Activated CD4-positive, alpha-beta T cell treated with anti-CD3 and anti-CD28 coated beads, Interleukin-2, amount 10 ng/mL, durations not matched to agents 24 days and 14 days (primary cell): ENCODE results near the gene SLC30A10. TPM values are rescaled to one million over a fixed set of nuclear protein-coding genes. Genes with fewer than 3 reads are reported as not detected.
A peak's percentile ranks its signal among the peaks of the same experiment; 100 is the strongest.
"Not testable (repeated sequence)": the region's sequence is repeated elsewhere in the genome, so short reads cannot be mapped to it uniquely, and the experiment has no call there.

Source experiments
- DNase-seq: peaks from one replicate; pipeline ENCODE4 v3.0.0; 2022
- H3K27ac Mint-ChIP-seq: one replicate; pipeline ENCODE4 v1.8.0; 2022; ENCODE audit warnings: mild to moderate bottlenecking, mixed read lengths
- H3K27me3 Mint-ChIP-seq: one replicate; pipeline ENCODE4 v1.8.0; 2022; ENCODE audit warnings: mixed read lengths
- H3K36me3 Mint-ChIP-seq: one replicate; pipeline ENCODE4 v1.8.0; 2022; ENCODE audit warnings: low read depth, mild to moderate bottlenecking, mixed read lengths
- H3K4me1 Mint-ChIP-seq: one replicate; pipeline ENCODE4 v1.8.0; 2021; ENCODE audit warnings: mixed read lengths
- H3K4me3 Mint-ChIP-seq: one replicate; pipeline ENCODE4 v1.8.0; 2022; ENCODE audit warnings: mild to moderate bottlenecking, moderate library complexity, mixed read lengths
- H3K9me3 Mint-ChIP-seq: one replicate; pipeline ENCODE4 v1.8.0; 2021; ENCODE audit warnings: mixed read lengths
- intact Hi-C: fragments of 100-400 bp; cut with micrococcal nuclease; formaldehyde crosslinking; loops from one replicate; pipeline ENCODE4 v1.15.1; 2023
- total RNA-seq: library from RNA; stranded (reverse); gene quantifications from 2 replicates; pipeline ENCODE4 v1.2.3, GENCODE V29; 2022

Gene SLC30A10
- total RNA-seq, 1 donor from 2014 or later = not detected

GRCh38 chr1:219948766-219949165 lies 20.4 kb upstream of the SLC30A10 start:
- DNase-seq, H3K36me3 Mint-ChIP-seq, H3K27me3 Mint-ChIP-seq, intact Hi-C loops, H3K9me3 Mint-ChIP-seq, H3K27ac Mint-ChIP-seq, H3K4me3 Mint-ChIP-seq, H3K4me1 Mint-ChIP-seq: not testable (repeated sequence)

GRCh38 chr1:219945795-219946194 lies 17.4 kb upstream of the SLC30A10 start:
- intact Hi-C loops = no loop called here
- no peak for DNase-seq
- Mint-ChIP-seq H3K9me3 (no peaks in the 10 kb centered on the region), H3K27ac (no peak overlapping the region), H3K4me3 (no peak overlapping the region), H3K4me1 (no peaks in the 10 kb centered on the region), H3K36me3 (no peaks in the 10 kb centered on the region), H3K27me3 (peaks cover 6% of the 10 kb centered on the region)

GRCh38 chr1:219941179-219942118 lies 13.1 kb upstream of the SLC30A10 start:
- Mint-ChIP-seq H3K4me3 (no peak overlapping the region), H3K36me3 (no peaks in the 10 kb centered on the region), H3K27ac (no peak overlapping the region), H3K27me3 (peaks cover 16% of the 10 kb centered on the region), H3K9me3 (no peaks in the 10 kb centered on the region), H3K4me1 (no peaks in the 10 kb centered on the region)
- intact Hi-C loops = no loop called here
- no peak for DNase-seq

DNA sequence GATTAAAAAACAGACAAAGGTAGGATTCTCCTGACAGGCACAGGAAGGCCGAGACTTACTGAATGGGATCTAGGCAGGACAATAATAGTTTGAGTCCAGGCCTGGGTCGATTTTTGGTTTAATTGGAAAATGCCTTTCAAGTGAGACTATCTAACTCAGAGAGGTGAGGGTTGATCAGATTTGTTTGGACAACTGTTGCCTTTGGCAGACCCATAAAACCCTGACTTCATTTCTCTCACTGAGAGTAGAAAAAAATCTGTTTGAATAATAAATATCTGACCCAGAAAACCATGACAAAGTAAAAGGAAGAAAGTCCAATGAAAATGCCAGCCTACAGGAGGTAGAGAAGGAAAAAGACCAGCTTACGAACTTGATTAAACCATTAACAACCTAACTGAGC lies 12.3 kb upstream of the SLC30A10 start:
- Mint-ChIP-seq H3K36me3 (no peaks in the 10 kb centered on the region), H3K27ac (no peak overlapping the region), H3K4me3 (no peak overlapping the region), H3K27me3 (peaks cover 16% of the 10 kb centered on the region), H3K9me3 (no peaks in the 10 kb centered on the region), H3K4me1 (no peaks in the 10 kb centered on the region)
- DNase-seq = no peak
- intact Hi-C loops = no loop called here

GRCh38 chr1:219938706-219939105 lies 10.3 kb upstream of the SLC30A10 start:
- no peak overlapping the region for H3K4me3 Mint-ChIP-seq
- no peaks in the 10 kb centered on the region for H3K36me3 Mint-ChIP-seq
- H3K9me3 Mint-ChIP-seq = no peaks in the 10 kb centered on the region
- peaks cover 13% of the 10 kb centered on the region for H3K27me3 Mint-ChIP-seq
- no peak for DNase-seq
- H3K27ac Mint-ChIP-seq = no peak overlapping the region
- no peaks in the 10 kb centered on the region for H3K4me1 Mint-ChIP-seq
- intact Hi-C loops = no loop called here

- H3K27ac Mint-ChIP-seq, H3K9me3 Mint-ChIP-seq, H3K4me1 Mint-ChIP-seq, H3K4me3 Mint-ChIP-seq, DNase-seq, intact Hi-C loops, H3K36me3 Mint-ChIP-seq: not testable (repeated sequence)
- H3K27me3 Mint-ChIP-seq = peaks cover 27% of the 10 kb centered on the region
Measured at GRCh38 chr1:219933763-219934162, 5.4 kb upstream of the SLC30A10 start.

DNA sequence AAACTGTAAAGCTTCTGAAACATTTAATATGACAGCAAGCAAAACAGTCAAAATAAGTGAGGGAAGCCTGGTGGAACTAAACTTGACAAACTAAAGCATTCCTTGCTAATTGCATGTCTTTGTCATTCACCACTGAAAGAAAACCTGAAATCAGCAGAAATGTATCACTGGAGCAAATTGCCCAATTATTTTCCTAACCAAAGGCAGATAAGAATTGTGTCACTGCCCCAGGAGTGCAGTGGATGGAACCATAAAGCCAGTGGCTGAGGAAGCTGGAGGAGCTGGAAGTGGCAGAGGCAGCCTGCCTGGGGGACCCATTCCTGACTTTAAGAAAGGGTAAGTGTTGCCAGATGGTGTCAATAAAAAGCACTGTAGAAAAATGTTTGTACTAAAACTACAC lies 2.7 kb upstream of the SLC30A10 start:
- Mint-ChIP-seq H3K9me3 (no peaks in the 10 kb centered on the region), H3K27me3 (peaks cover 41% of the 10 kb centered on the region), H3K4me1 (peaks cover 5% of the 10 kb centered on the region), H3K36me3 (no peaks in the 10 kb centered on the region), H3K4me3 (no peak overlapping the region), H3K27ac (no peak overlapping the region)
- DNase-seq = no peak
- intact Hi-C loops = no loop called here

GRCh38 chr1:219928791-219929118 lies 398 bp upstream of the SLC30A10 start:
- peak overlapping the region; percentile 64 for H3K4me3 Mint-ChIP-seq
- H3K27ac Mint-ChIP-seq = no peak overlapping the region
- peaks cover 51% of the 10 kb centered on the region for H3K27me3 Mint-ChIP-seq
- peaks cover 5% of the 10 kb centered on the region for H3K4me1 Mint-ChIP-seq
- intact Hi-C loops = no loop called here
- no peaks in the 10 kb centered on the region for H3K9me3 Mint-ChIP-seq
- no peak for DNase-seq
- H3K36me3 Mint-ChIP-seq = no peaks in the 10 kb centered on the region

- DNase-seq = no peak
- Mint-ChIP-seq H3K36me3 (no peaks in the 10 kb centered on the region), H3K9me3 (no peaks in the 10 kb centered on the region), H3K4me1 (peaks cover 5% of the 10 kb centered on the region), H3K27me3 (peaks cover 51% of the 10 kb centered on the region), H3K4me3 (peak overlapping the region; percentile 62), H3K27ac (no peak overlapping the region)
- intact Hi-C loops = no loop called here
Measured at GRCh38 chr1:219927298-219927955, 930 bp downstream of the SLC30A10 start.

DNA sequence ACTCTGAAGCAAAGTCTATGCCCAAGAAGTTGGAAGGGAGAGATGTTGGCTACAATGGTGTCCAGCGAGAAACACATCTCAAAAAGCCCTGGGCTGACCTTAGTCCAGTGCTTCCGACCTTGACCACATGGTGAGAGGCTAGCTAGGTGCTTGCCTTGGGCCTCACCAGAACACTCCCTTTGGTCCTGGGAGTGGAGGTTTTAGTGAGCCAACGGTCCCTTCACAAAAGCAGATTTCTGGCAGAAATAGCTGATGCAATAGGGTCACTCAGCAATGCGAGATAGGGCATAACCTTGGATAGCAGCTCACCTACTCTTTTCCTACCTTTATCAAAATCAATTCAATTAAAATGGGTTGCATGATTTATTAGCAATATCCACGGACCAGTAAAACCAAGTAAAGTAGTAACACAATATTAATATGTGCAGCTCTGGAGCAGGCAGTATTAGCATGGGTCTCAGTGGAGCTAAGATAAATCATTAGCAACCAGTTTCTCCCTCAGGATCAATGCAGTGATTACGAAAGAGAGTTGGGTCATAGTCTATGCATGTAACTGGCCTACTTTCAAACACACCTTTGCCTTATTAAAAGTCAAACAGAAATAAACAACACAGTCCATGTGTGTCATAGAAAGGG lies 1.9 kb downstream of the SLC30A10 start:
- H3K4me3 Mint-ChIP-seq = no peak overlapping the region
- H3K9me3 Mint-ChIP-seq = no peaks in the 10 kb centered on the region
- no peak for DNase-seq
- peaks cover 5% of the 10 kb centered on the region for H3K4me1 Mint-ChIP-seq
- intact Hi-C loops = no loop called here
- H3K36me3 Mint-ChIP-seq = no peaks in the 10 kb centered on the region
- H3K27me3 Mint-ChIP-seq = peaks cover 55% of the 10 kb centered on the region
- H3K27ac Mint-ChIP-seq = no peak overlapping the region

DNA sequence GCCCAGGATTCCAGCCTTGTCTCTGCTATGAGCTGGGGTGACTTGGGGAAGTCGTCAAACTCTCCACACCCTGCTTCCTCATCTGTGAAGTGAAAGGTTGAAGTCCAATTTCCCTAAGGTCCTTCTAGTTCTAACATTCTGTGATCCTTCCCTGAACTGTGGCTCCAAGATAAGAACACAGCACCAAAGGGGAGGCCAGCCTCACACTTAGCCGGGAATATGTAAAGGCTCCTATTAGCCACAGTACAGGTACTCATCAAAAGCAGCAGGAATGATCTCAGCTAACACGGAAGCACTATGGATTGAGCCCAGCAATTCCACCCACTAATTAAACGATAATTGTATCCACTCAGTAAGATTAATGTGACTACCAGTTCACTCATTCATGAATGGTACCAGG lies 4.0 kb downstream of the SLC30A10 start:
- H3K4me1 Mint-ChIP-seq = peaks cover 5% of the 10 kb centered on the region
- no peaks in the 10 kb centered on the region for H3K9me3 Mint-ChIP-seq
- no peak overlapping the region for H3K27ac Mint-ChIP-seq
- DNase-seq = no peak
- H3K4me3 Mint-ChIP-seq = no peak overlapping the region
- intact Hi-C loops = no loop called here
- H3K36me3 Mint-ChIP-seq = no peaks in the 10 kb centered on the region
- peaks cover 41% of the 10 kb centered on the region for H3K27me3 Mint-ChIP-seq

GRCh38 chr1:219917851-219918466 lies 10.4 kb downstream of the SLC30A10 start:
- DNase-seq = no peak
- no peaks in the 10 kb centered on the region for H3K36me3 Mint-ChIP-seq
- H3K27ac Mint-ChIP-seq = no peak overlapping the region
- no peaks in the 10 kb centered on the region for H3K9me3 Mint-ChIP-seq
- no peaks in the 10 kb centered on the region for H3K4me1 Mint-ChIP-seq
- H3K27me3 Mint-ChIP-seq = peaks cover 9% of the 10 kb centered on the region
- H3K4me3 Mint-ChIP-seq = no peak overlapping the region
- intact Hi-C loops = no loop called here

- Mint-ChIP-seq H3K4me1 (no peaks in the 10 kb centered on the region), H3K36me3 (no peaks in the 10 kb centered on the region), H3K9me3 (no peaks in the 10 kb centered on the region), H3K27me3 (peaks cover 9% of the 10 kb centered on the region), H3K4me3 (no peak overlapping the region), H3K27ac (no peak overlapping the region)
- intact Hi-C loops = no loop called here
- no peak for DNase-seq
Measured at GRCh38 chr1:219917281-219917680, 11.1 kb downstream of the SLC30A10 start.

DNA sequence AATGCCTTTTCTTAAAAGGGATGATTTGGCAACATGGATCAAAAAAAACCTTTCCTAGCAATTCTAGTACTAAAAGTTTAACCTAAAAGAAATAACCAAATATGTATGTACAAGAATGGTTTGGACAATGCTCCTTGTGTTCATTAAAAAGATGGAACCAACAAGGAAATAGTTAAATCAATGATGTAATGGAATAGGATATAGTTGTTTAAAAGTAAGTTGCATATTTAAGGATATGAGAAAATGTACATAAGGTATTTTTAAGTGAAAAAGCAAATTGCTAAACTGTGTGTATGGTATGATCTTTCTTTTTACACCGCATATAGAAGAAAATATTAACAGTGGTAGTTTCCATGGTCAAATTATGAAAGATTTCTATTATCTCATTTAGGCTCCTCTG lies 12.1 kb downstream of the SLC30A10 start:
- H3K9me3 Mint-ChIP-seq = no peaks in the 10 kb centered on the region
- H3K36me3 Mint-ChIP-seq = no peaks in the 10 kb centered on the region
- no peaks in the 10 kb centered on the region for H3K4me1 Mint-ChIP-seq
- peaks cover 6% of the 10 kb centered on the region for H3K27me3 Mint-ChIP-seq
- intact Hi-C loops = no loop called here
- no peak overlapping the region for H3K27ac Mint-ChIP-seq
- no peak for DNase-seq
- no peak overlapping the region for H3K4me3 Mint-ChIP-seq
